K562 (cell line): ENCODE measurements around the gene SMAP2. TPM values are rescaled to one million over a fixed set of nuclear protein-coding genes. Genes with fewer than 3 reads are reported as not detected.

Experiments
- ATAC-seq: fragments of 200-7000 bp; cut with Tn5 transposase; 3 replicates; pipeline ENCODE4 v1.9.1; 2020; ENCODE audit warnings: moderate library complexity
- BruUV-seq: library from RNA; stranded (reverse); fragments of 400-500 nt; replicated peaks from 2 replicates; lab custom pipeline; 2021; lab: Mats Ljungman, UMichigan
- CTCF ChIA-PET: fragments of 300-600 bp; formaldehyde crosslinking; extraction: SDS; loops from one replicate; lab custom pipeline; 2021; ENCODE audit warnings: low intra/inter-chr PET ratio; lab: Yijun Ruan, JAX
- POLR2A ChIA-PET: fragments of 300-600, 350-650 bp; sonication (Branson Sonifier 250); formaldehyde crosslinking; extraction: SDS; loops from one replicate; lab custom pipeline; 2021; ENCODE audit warnings: antibody characterized with exemption, inconsistent platforms; lab: Yijun Ruan, JAX
- DNase-seq, 4 experiments: peaks; one replicate each; pipeline versions ENCODE4 v3.0.0 to v3.0.0-alpha.2; 2011 to 2018; ENCODE audit warnings: low spot score in 3 of 4, mixed read lengths in 3 of 4; ENCODE audit errors: extremely low read depth in 1 of 4
- FAIRE-seq: peaks from 2 replicates; lab custom pipeline; 2011; peaks lifted over from hg19 to GRCh38; lab: Jason Lieb, UNC
- H2AFZ ChIP-seq: 2 replicates; pipeline ENCODE4 v1.6.0; 2011; ENCODE audit warnings: low read depth, low read length, control low read depth, inconsistent platforms
- H3K27ac ChIP-seq: fragments of 200-600 bp; 3 replicates; pipeline ENCODE4 v1.8.0; 2011; ENCODE audit warnings: low read depth, mild to moderate bottlenecking, control low read depth, inconsistent platforms, low read length, moderate library complexity, mixed read lengths; ENCODE audit errors: extremely low read depth
- H3K27me3 ChIP-seq, 2 experiments: fragments of 300-600 bp in 1 of 2; 2 replicates in 1 of 2; 3 replicates in 1 of 2; pipeline versions ENCODE4 v1.6.0 to v1.8.0; 2011; ENCODE audit warnings: inconsistent platforms in 2 of 2, low read length in 2 of 2, mild to moderate bottlenecking in 1 of 2, mixed read lengths in 1 of 2, moderate library complexity in 1 of 2; ENCODE audit not compliant: control insufficient read depth in 2 of 2, insufficient read depth in 2 of 2
- H3K36me3 ChIP-seq: fragments of 300-600 bp; 3 replicates; pipeline ENCODE4 v1.8.0; 2011; ENCODE audit warnings: mild to moderate bottlenecking, low read length, inconsistent platforms; ENCODE audit not compliant: control insufficient read depth, insufficient read depth
- H3K4me1 ChIP-seq, 2 experiments: fragments of 200-600 bp in 1 of 2; replicated peaks in 1 of 2; 2 replicates in 1 of 2; 3 replicates in 1 of 2; pipeline versions ENCODE4 v1.5.1 to v1.8.0; 2011; ENCODE audit warnings: inconsistent platforms in 2 of 2, low read length in 2 of 2, mild to moderate bottlenecking in 1 of 2, mixed read lengths in 1 of 2, moderate library complexity in 1 of 2; ENCODE audit not compliant: control insufficient read depth in 2 of 2, insufficient read depth in 2 of 2
- H3K4me2 ChIP-seq: 2 replicates; pipeline ENCODE4 v1.6.1; 2011; ENCODE audit warnings: low read length, control low read depth, inconsistent platforms, mixed read lengths; ENCODE audit not compliant: insufficient read depth
- H3K4me3 ChIP-seq: fragments of 200-600 bp; sonication (generic), shearing (Covaris generic); 2 replicates; pipeline ENCODE4 v1.5.1; 2016; ENCODE audit warnings: control low read depth, inconsistent platforms
- H3K79me2 ChIP-seq: fragments of 200-600 bp; 3 replicates; pipeline ENCODE4 v1.8.0; 2011; ENCODE audit warnings: low read length, inconsistent platforms; ENCODE audit not compliant: control insufficient read depth, insufficient read depth
- H3K9ac ChIP-seq, 2 experiments: 2 replicates each; pipeline versions ENCODE4 v1.6.0 to v1.6.1; 2011; ENCODE audit warnings: low read depth in 2 of 2, low read length in 2 of 2, control low read depth in 1 of 2, inconsistent platforms in 1 of 2, mild to moderate bottlenecking in 1 of 2, mixed read lengths in 1 of 2; ENCODE audit not compliant: insufficient read depth in 1 of 2
- H3K9me1 ChIP-seq: one replicate; pipeline ENCODE4 v1.6.0; 2011; ENCODE audit warnings: inconsistent platforms, mild to moderate bottlenecking, low read length, moderate library complexity; ENCODE audit not compliant: control insufficient read depth, insufficient read depth
- H3K9me3 ChIP-seq: replicated peaks from 2 replicates; pipeline ENCODE4 v1.5.1; 2011; ENCODE audit warnings: low read depth, low read length, inconsistent platforms; ENCODE audit not compliant: control insufficient read depth, insufficient read depth
- H4K20me1 ChIP-seq: replicated peaks from 2 replicates; pipeline ENCODE4 v1.6.1; 2011; ENCODE audit warnings: low read length, inconsistent platforms, mixed read lengths; ENCODE audit not compliant: control insufficient read depth, insufficient read depth
- GABPA ChIP-seq: fragments of 200-800 bp; sonication (Bioruptor generic); conservative IDR thresholded peaks from 2 replicates; pipeline ENCODE4 v1.6.1; 2016; ENCODE audit warnings: low read depth, missing genetic modification characterization, missing compliant biosample characterization
- HDAC8 ChIP-seq: fragments of 450-650 bp; IDR thresholded peaks from 2 replicates; pipeline ENCODE4 v1.6.1; 2016; ENCODE audit warnings: mild to moderate bottlenecking, missing genetic modification characterization, moderate library complexity, missing compliant biosample characterization
- KDM4B ChIP-seq, 2 experiments: fragments of 450-650 bp in 1 of 2; sonication (generic) in 1 of 2; IDR thresholded peaks; 2 replicates each; pipeline ENCODE4 v1.6.1; 2016 to 2017; ENCODE audit warnings: borderline replicate concordance in 2 of 2, antibody characterized with exemption in 1 of 2, low read depth in 1 of 2, mild to moderate bottlenecking in 1 of 2
- MAZ ChIP-seq, 2 experiments: fragments of 450-650 bp in 1 of 2; sonication (generic) in 1 of 2; formaldehyde crosslinking; IDR thresholded peaks in 1 of 2; conservative IDR thresholded peaks in 1 of 2; 2 replicates each; pipeline versions ENCODE4 v1.4.0 to v1.5.0; 2020; ENCODE audit warnings: mild to moderate bottlenecking in 1 of 2, missing genetic modification reagents in 1 of 2
- NFE2 ChIP-seq: IDR thresholded peaks from 2 replicates; pipeline ENCODE4 v1.6.1; 2014; ENCODE audit warnings: antibody characterized with exemption, low read depth
- NFE2L1 ChIP-seq: fragments of 450-650 bp; IDR thresholded peaks from 2 replicates; pipeline ENCODE4 v1.6.1; 2016; ENCODE audit warnings: missing genetic modification characterization, low read depth, mild to moderate bottlenecking, missing compliant biosample characterization, moderate library complexity, borderline replicate concordance
- NUFIP1 ChIP-seq: fragments of 450-650 bp; IDR thresholded peaks from 2 replicates; pipeline ENCODE4 v1.6.1; 2018; ENCODE audit not compliant: partially characterized antibody
- PRPF4 ChIP-seq: fragments of 200-400 bp; formaldehyde crosslinking; IDR thresholded peaks from one replicate; pipeline ENCODE4 v1.6.1; 2017; ENCODE audit warnings: low read length, low read depth, mild to moderate bottlenecking; ENCODE audit not compliant: insufficient read depth, poor library complexity, severe bottlenecking
- SUPT5H ChIP-seq: fragments of 450-650 bp; IDR thresholded peaks from 2 replicates; pipeline ENCODE4 v1.6.1; 2016
- TEAD1 ChIP-seq, 2 experiments: fragments of 450-650 bp in 1 of 2; sonication (generic) in 1 of 2; formaldehyde crosslinking; IDR thresholded peaks; 2 replicates each; pipeline versions ENCODE4 v1.4.0 to v1.8.0; 2020 to 2022; ENCODE audit warnings: mild to moderate bottlenecking in 2 of 2, missing genetic modification reagents in 1 of 2
- THRB ChIP-seq: fragments of 450-650 bp; formaldehyde crosslinking; conservative IDR thresholded peaks from 2 replicates; pipeline ENCODE4 v1.4.0; 2022; ENCODE audit warnings: mild to moderate bottlenecking, missing genetic modification characterization
- TRIM28 ChIP-seq: fragments of 450-650 bp; IDR thresholded peaks from 2 replicates; pipeline ENCODE4 v1.6.1; 2017
- ZNF280A ChIP-seq: fragments of 450-650 bp; IDR thresholded peaks from 2 replicates; pipeline ENCODE4 v1.6.1; 2018; ENCODE audit warnings: mild to moderate bottlenecking, low read depth; ENCODE audit not compliant: partially characterized antibody
- ZNF316 ChIP-seq: fragments of 450-650 bp; IDR thresholded peaks from 2 replicates; pipeline ENCODE4 v1.6.1; 2016
- ZNF395 ChIP-seq: fragments of 200-800 bp; sonication (Bioruptor generic); IDR thresholded peaks from 2 replicates; pipeline ENCODE4 v1.6.1; 2017; ENCODE audit warnings: missing genetic modification characterization, missing compliant biosample characterization
- WGBS: fragments of 100-300 bp; shearing (Covaris generic); methylation state at CpG from one replicate; pipeline ENCODE4 v1.1.6; 2016; ENCODE audit warnings: low coverage, mixed read lengths; ENCODE audit not compliant: insufficient coverage; ENCODE audit errors: missing lambda C conversion rate; 5-methylcytosine and 5-hydroxymethylcytosine counted together
- in situ Hi-C: fragments of 300-500 bp; cut with MboI; formaldehyde crosslinking; loops from 4 replicates; pipeline ENCODE4 v1.15.0; 2018; ENCODE audit warnings: inconsistent platforms, mixed read lengths
- intact Hi-C: fragments of 100-400 bp; cut with micrococcal nuclease; formaldehyde crosslinking; loops from 2 replicates; pipeline ENCODE4 v1.14.2; 2022
- polyA plus RNA-seq, 8 experiments: library from polyadenylated mRNA; depleted of rRNA in 4 of 8; stranded (reverse) in 5 of 8; unstranded in 3 of 8; fragments of >200 nt; fragmentation: Nextera tagmentation in 2 of 8; fragmentation: Illumina TruSeq in 1 of 8; extraction: Ambion mirVana in 2 of 8; extraction: Trizol in 1 of 8; gene quantifications; 2 replicates each; pipeline versions ENCODE4 v1.2.1 to v1.2.3, GENCODE V29; 2011 to 2014; ENCODE audit warnings: inconsistent platforms in 1 of 8, missing spikeins in 1 of 8
- total RNA-seq, 7 experiments: library from RNA; depleted of rRNA in 6 of 7; stranded (reverse); fragments of >200 nt in 6 of 7; fragmentation: Illumina TruSeq in 2 of 7; extraction: Trizol in 2 of 7; gene quantifications; 2 replicates each; pipeline versions ENCODE4 v1.2.1 to v1.2.3, GENCODE V29; 2011 to 2021; ENCODE audit warnings: low replicate concordance in 1 of 7
- TF ChIP-seq, protein P1 (sequence below): conservative IDR thresholded peaks from 2 replicates; pipeline ENCODE4 v1.6.1; 2011; ENCODE audit warnings: low read depth, mild to moderate bottlenecking, low read length; ENCODE audit not compliant: control insufficient read depth

Gene SMAP2
- total and polyA plus RNA-seq, 9 of the 15 experiments (the other 6 are each of a cell fraction or from before 2014, with no cell fraction given) = 38.7 to 212 (median 94.1) TPM

GRCh38 chr1:40422630-40423263, 49.2 kb downstream of the SMAP2 start:
- no peaks in the 10 kb centered on the region for H3K79me2 ChIP-seq
- no peaks in the 10 kb centered on the region for H3K27me3 ChIP-seq
- no peaks in the 10 kb centered on the region for H3K4me1 ChIP-seq
- H3K9ac ChIP-seq = no peak overlapping the region
- peaks cover 67% of the 10 kb centered on the region for H3K36me3 ChIP-seq
- no peak overlapping the region for H3K4me2 ChIP-seq
- no peak overlapping the region for H3K4me3 ChIP-seq
- H3K27ac ChIP-seq = no peak overlapping the region; the same call in 2 of the 3 replicates
- in situ Hi-C loops (no loop called here), intact Hi-C loops (no loop called here)
- ChIA-PET CTCF (no interaction called here), POLR2A (interaction anchor here (1.0 to 1.1 kb wide), 2 partner anchors 15 to 23 kb away, joined by 3 read pairs; no protein-coding TSS in a partner anchor)
- BruUV-seq = TSS peak; percentile 52
- no peak for DNase-seq
- FAIRE-seq = no peak
- no peak for ATAC-seq
- H3K9me3 ChIP-seq = no peaks in the 10 kb centered on the region
- no peaks in the 10 kb centered on the region for H4K20me1 ChIP-seq
- no peaks in the 10 kb centered on the region for H3K9me1 ChIP-seq
- 89% methylated on average over 11 of the region's 11 CpGs for WGBS
- no peak overlapping the region for H2AFZ ChIP-seq
- TF ChIP-seq ZNF280A (no peak), KDM4B (IDR thresholded peaks at IDR 0.05; ENCODE audit: borderline replicate concordance in 2 of 2, low read depth in 1 of 2) (no peak), NFE2 (peak; percentile 13; the same call in 1 of the 2 replicates), PRPF4 (no peak), TEAD1 (CRISPR knock-in tag; IDR thresholded peaks at IDR 0.05) (no peak), TRIM28 (no peak), SUPT5H (0 out of 2 replicates have a peak, but pooled peaks have one; percentile 27), ZNF395 (no peak), GABPA (tag) (no peak), ZNF316 (peak; percentile 41; the same call in 1 of the 2 replicates), THRB (CRISPR knock-in tag) (no peak), NUFIP1 (no peak), NFE2L1 (0 out of 2 replicates have a peak, but pooled peaks have one; percentile 40), MAZ (CRISPR knock-in tag; conservative IDR thresholded peaks at IDR 0.05 in 1 of 2, IDR thresholded peaks at IDR 0.05 in 1 of 2) (no peak), HDAC8 (tag) (no peak)
- TF ChIP-seq, protein P1, sequence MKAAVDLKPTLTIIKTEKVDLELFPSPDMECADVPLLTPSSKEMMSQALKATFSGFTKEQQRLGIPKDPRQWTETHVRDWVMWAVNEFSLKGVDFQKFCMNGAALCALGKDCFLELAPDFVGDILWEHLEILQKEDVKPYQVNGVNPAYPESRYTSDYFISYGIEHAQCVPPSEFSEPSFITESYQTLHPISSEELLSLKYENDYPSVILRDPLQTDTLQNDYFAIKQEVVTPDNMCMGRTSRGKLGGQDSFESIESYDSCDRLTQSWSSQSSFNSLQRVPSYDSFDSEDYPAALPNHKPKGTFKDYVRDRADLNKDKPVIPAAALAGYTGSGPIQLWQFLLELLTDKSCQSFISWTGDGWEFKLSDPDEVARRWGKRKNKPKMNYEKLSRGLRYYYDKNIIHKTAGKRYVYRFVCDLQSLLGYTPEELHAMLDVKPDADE = no peak
